HTR-8/SVneo (cell line): ENCODE measurements around the gene ALOX12B.
"Not testable (repeated sequence)": the region's sequence is repeated elsewhere in the genome, so short reads cannot be mapped to it uniquely, and the experiment has no call there.

Source experiments
- DNase-seq: peaks from one replicate; pipeline ENCODE4 v3.0.0; 2011; ENCODE audit warnings: low spot score, mixed read lengths; ENCODE audit not compliant: insufficient read length
- FAIRE-seq: peaks from 2 replicates; lab custom pipeline; 2011; peaks lifted over from hg19 to GRCh38; lab: Jason Lieb, UNC

The ALOX12B gene

GRCh38 chr17:8091033-8091687, 3.6 kb upstream of the ALOX12B start:
- no peak for DNase-seq
- FAIRE-seq = no peak

- DNase-seq (no peak), FAIRE-seq (no peak)
Observed at GRCh38 chr17:8089728-8090127, 2.2 kb upstream of the ALOX12B start.

- DNase-seq (no peak), FAIRE-seq (no peak)
Observed at GRCh38 chr17:8087952-8088230, 375 bp upstream of the ALOX12B start.

GRCh38 chr17:8084250-8084649, 3.3 kb downstream of the ALOX12B start:
- DNase-seq = no peak
- no peak for FAIRE-seq

GRCh38 chr17:8082292-8082691, 5.2 kb downstream of the ALOX12B start:
- DNase-seq (no peak), FAIRE-seq (no peak)

GRCh38 chr17:8081876-8082275, 5.6 kb downstream of the ALOX12B start:
- FAIRE-seq (no peak), DNase-seq (no peak)

GRCh38 chr17:8080799-8081219, 6.7 kb downstream of the ALOX12B start:
- FAIRE-seq = no peak
- no peak for DNase-seq

GRCh38 chr17:8080208-8080798, 7.2 kb downstream of the ALOX12B start:
- FAIRE-seq (no peak), DNase-seq (no peak)

- FAIRE-seq = peak; percentile 89
- DNase-seq = peak; percentile 91
Observed at GRCh38 chr17:8079291-8080207, 8.0 kb downstream of the ALOX12B start.

- not testable (repeated sequence) for FAIRE-seq, DNase-seq
Observed at GRCh38 chr17:8077939-8078338, 9.6 kb downstream of the ALOX12B start.

GRCh38 chr17:8076502-8077266, 10.8 kb downstream of the ALOX12B start:
- no peak for FAIRE-seq

GRCh38 chr17:8075574-8076342, 11.8 kb downstream of the ALOX12B start:
- no peak for DNase-seq
- FAIRE-seq = no peak

More at GRCh38 chr17:8076502-8077266, 10.8 kb downstream of the ALOX12B start:
- no peak for DNase-seq

- DNase-seq = no peak
- FAIRE-seq = no peak
Observed at GRCh38 chr17:8075081-8075480, 12.4 kb downstream of the ALOX12B start.

- peak; percentile 13 for FAIRE-seq
- no peak for DNase-seq
Observed at GRCh38 chr17:8074554-8074953, 13.0 kb downstream of the ALOX12B start.

GRCh38 chr17:8073627-8074484, 13.7 kb downstream of the ALOX12B start:
- FAIRE-seq (peak; percentile 94), DNase-seq (peak; percentile 88)

GRCh38 chr17:8072729-8073461, 14.6 kb downstream of the ALOX12B start:
- FAIRE-seq = no peak
- no peak for DNase-seq

GRCh38 chr17:8072341-8072728, 15.2 kb downstream of the ALOX12B start:
- DNase-seq (no peak), FAIRE-seq (no peak)

- DNase-seq (no peak), FAIRE-seq (no peak)
Observed at GRCh38 chr17:8071496-8071895, 16.0 kb downstream of the ALOX12B start.
